Peyer's patch (tissue), 4 donors: ENCODE results near the gene TINAGL1.

Source experiments
- POLR2A ChIP-seq, 2 donors: fragments of 450-650 bp; IDR thresholded peaks; one replicate each; pipeline ENCODE4 v1.5.1; 2017; ENCODE audit warnings: antibody characterized with exemption in 2 of 2, mild to moderate bottlenecking in 2 of 2, moderate library complexity in 2 of 2
- TF ChIP-seq, protein P1 (sequence below), 6 experiments: fragments of 450-650 bp in 4 of 6; fragments of 200-600 bp in 2 of 6; sonication (generic) in 1 of 6; IDR thresholded peaks; one replicate each; pipeline ENCODE4 v1.5.1; 2017 to 2019; ENCODE audit warnings: antibody characterized with exemption in 6 of 6, mild to moderate bottlenecking in 3 of 6, moderate library complexity in 1 of 6

DNA sequence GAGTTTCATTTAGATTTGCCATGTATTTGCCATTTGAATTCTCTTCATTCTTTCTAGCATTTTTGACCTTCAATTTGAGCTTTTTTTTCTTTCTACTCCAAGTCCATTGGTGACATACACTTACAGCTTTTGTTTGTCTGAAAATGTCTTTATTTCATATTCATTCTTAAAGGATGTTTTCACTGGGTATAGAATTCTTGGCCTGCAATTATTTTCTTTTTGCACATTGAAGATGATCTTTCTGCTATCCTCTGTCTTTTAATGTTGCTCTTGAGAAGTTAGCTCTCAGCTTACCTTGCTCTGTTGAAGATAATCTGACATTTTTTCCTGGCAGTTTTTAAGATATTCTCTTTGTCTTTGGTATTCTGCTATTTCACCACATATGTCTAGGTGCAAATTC lies 16.6 kb upstream of the TINAGL1 start:
- TF ChIP-seq, protein P1, sequence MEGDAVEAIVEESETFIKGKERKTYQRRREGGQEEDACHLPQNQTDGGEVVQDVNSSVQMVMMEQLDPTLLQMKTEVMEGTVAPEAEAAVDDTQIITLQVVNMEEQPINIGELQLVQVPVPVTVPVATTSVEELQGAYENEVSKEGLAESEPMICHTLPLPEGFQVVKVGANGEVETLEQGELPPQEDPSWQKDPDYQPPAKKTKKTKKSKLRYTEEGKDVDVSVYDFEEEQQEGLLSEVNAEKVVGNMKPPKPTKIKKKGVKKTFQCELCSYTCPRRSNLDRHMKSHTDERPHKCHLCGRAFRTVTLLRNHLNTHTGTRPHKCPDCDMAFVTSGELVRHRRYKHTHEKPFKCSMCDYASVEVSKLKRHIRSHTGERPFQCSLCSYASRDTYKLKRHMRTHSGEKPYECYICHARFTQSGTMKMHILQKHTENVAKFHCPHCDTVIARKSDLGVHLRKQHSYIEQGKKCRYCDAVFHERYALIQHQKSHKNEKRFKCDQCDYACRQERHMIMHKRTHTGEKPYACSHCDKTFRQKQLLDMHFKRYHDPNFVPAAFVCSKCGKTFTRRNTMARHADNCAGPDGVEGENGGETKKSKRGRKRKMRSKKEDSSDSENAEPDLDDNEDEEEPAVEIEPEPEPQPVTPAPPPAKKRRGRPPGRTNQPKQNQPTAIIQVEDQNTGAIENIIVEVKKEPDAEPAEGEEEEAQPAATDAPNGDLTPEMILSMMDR (IDR thresholded peaks at IDR 0.05), result no peak
- no peak for TF ChIP-seq POLR2A (IDR thresholded peaks at IDR 0.05)
